Spinal cord (tissue), 10 donors: ENCODE measurements around the gene DYDC1. TPM values are rescaled to one million over a fixed set of nuclear protein-coding genes. Genes with fewer than 3 reads are reported as not detected.

Experiments
- DNase-seq, 6 donors: peaks; one replicate each; pipeline versions ENCODE4 v3.0.0 to v3.0.0-alpha.2; 2013 to 2015; ENCODE audit warnings: low spot score in 6 of 6, low read depth in 4 of 6
- H3K27ac ChIP-seq: one replicate; pipeline ENCODE4 v1.5.1; 2013; ENCODE audit warnings: low read depth, low read length, control low read depth
- H3K27me3 ChIP-seq: one replicate; pipeline ENCODE4 v1.6.1; 2013; ENCODE audit warnings: low read length; ENCODE audit not compliant: control insufficient read depth, insufficient read depth
- H3K36me3 ChIP-seq: one replicate; pipeline ENCODE4 v1.6.1; 2013; ENCODE audit warnings: low read length; ENCODE audit not compliant: control insufficient read depth, insufficient read depth
- H3K4me1 ChIP-seq: one replicate; pipeline ENCODE4 v1.6.1; 2013; ENCODE audit warnings: low read length; ENCODE audit not compliant: control insufficient read depth, insufficient read depth
- H3K4me3 ChIP-seq: one replicate; pipeline ENCODE4 v1.5.1; 2013; ENCODE audit warnings: low read depth, low read length, control low read depth
- H3K9me3 ChIP-seq: one replicate; pipeline ENCODE4 v1.6.1; 2013; ENCODE audit warnings: low read length; ENCODE audit not compliant: control insufficient read depth, insufficient read depth
- WGBS: methylation state at CpG from one replicate; pipeline ENCODE4 v1.1.5; 2013; ENCODE audit warnings: missing lambda C conversion rate; ENCODE audit not compliant: insufficient coverage; 5-methylcytosine and 5-hydroxymethylcytosine counted together
- polyA plus RNA-seq, 2 donors: library from polyadenylated mRNA; unstranded; fragments of 120-200 nt; gene quantifications; one replicate each; pipeline ENCODE4 v1.2.1, GENCODE V29; 2013; ENCODE audit not compliant: insufficient read length in 2 of 2
- total RNA-seq, 2 donors: library from RNA; depleted of rRNA in 1 of 2; stranded (reverse); fragments of 120-200 nt in 1 of 2; fragments of >200 nt in 1 of 2; gene quantifications; one replicate each; pipeline versions ENCODE4 v1.2.3 to v1.2.4, GENCODE V29; 2013 to 2014
- donor health status: healthy.

Gene DYDC1
- total and polyA plus RNA-seq, 4 donors: 0.35 to 1.4 (median 0.38) TPM; not detected in 1

DNA sequence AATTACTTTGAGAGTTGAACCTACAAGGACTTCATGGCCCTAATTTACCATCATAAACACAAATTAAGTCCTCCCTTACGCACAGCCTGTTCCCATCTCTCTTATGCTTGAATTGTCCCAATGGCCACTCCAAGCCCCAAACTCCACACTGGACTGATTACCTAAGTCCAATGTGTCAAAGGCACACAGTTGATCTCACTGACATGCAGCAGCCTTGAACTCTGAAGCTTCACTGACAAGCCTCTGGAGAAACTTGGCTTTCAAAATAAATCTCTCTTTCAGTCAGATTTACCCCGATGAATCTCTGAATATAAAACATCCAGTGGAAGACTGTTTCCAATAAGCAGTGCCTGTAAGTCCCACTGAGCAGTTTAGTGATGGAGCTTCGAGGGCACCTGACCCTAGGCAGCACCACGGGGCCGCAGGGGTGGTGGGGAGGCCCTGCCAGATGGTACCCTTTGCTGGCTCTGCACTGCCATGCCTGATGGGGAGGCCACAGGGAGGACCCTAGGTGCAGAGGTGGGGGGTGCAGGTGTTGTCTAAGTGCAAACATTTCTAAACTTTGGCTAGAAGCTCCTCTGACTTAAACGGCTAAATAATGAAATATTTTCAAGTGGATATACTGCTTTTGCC, 63.8 kb downstream of the DYDC1 start:
- H3K36me3 ChIP-seq: no peaks in the 10 kb centered on the region
- H3K4me3 ChIP-seq: no peak overlapping the region
- no peaks in the 10 kb centered on the region for H3K27me3 ChIP-seq
- DNase-seq: no peak
- WGBS: 93% methylated on average over 5 of the region's 6 CpGs
- H3K27ac ChIP-seq: no peak overlapping the region
- H3K4me1 ChIP-seq: no peaks in the 10 kb centered on the region
- H3K9me3 ChIP-seq: no peaks in the 10 kb centered on the region

DNA sequence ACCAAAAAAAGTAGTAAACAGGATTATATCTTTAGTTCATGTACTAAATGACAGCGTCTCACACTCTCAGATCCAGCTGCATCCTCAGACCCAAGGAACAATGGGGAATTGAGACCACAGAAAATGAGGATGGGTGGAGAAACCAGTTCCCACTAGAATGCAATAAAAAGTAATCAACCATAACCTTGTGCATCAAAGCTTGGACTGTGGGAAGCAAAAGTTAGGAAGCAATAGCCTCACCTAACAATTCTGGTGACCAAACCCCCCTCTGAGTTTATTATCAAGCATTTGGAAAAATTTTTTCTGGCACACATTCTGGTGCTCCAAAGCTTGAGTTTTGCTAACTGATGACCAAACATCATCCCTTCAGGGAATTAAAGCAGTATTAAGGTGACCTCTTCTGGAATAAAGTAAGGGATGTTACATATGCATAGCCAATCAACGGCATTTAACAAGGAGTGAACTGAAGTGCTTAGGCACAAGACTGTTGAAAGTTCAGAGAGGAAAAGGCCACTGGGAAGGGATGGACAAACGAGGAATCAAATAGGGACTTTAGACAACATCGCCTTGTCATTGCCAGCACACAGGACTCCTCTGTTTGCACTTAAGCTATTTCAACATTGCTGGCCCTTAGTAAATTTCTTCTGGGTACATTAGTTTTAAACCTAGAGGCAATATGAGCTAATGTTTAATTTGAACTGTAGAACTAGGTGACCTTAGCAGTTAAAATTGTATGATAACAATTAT, 65.9 kb downstream of the DYDC1 start:
- Histone ChIP-seq H3K9me3 (no peaks in the 10 kb centered on the region), H3K27me3 (no peaks in the 10 kb centered on the region), H3K36me3 (no peaks in the 10 kb centered on the region), H3K4me1 (no peaks in the 10 kb centered on the region), H3K4me3 (no peak overlapping the region), H3K27ac (no peak overlapping the region)
- 72% methylated on average over 2 of the region's 4 CpGs for WGBS
- no peak for DNase-seq

DNA sequence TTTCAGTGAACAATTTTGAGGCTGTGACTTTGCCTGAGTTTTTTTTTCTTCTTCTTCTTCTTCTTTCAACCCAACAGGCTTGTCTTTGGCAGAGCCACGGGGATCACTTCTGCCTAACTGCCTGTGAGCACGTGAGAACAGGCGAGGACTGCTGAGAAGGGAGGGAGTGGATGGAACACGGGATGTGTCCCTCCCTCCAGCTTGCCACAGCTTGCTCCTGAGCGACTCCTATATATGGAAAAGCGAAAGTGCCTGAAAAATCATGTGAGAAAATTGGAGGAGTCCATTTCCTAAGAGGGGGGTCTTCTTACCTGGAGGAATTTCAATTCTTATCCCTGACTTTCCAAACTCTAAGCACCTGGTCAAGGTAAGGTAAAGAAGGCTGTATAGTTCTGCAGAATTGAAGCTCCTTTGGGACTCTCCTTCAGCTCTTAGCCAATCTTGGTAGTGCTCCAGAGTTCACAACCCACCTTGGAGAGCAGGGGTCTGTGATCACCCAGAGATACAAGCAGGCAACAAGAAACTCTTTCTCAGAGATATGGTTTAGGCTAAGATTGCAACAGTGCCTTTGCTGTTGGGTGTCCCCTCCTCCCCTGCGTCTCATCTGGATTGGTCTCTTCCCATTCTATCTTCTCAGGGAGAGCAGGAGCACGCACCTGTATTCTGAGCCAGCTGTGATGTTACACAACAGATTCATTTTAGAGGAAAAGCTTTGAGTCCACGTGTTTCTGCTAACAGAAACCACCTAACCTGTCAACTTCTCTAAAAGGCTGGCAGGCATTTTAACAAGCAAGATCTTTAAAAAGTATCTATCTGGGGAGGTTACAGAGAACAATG, 66.9 kb downstream of the DYDC1 start, which contains the start of gene MAT1A:
TSS of gene MAT1A (minus strand) at position 208 of the 837 bp plus-strand sequence. CDS start 235 bp downstream, outside the sequence.
- Histone ChIP-seq H3K9me3 (no peaks in the 10 kb centered on the region), H3K36me3 (no peaks in the 10 kb centered on the region), H3K27ac (no peak within 1 kb of the TSS), H3K4me1 (no peaks in the 10 kb centered on the region), H3K4me3 (no peak within 1 kb of the TSS), H3K27me3 (no peaks in the 10 kb centered on the region)
- no peak for DNase-seq
- 25% methylated on average over 1 of the region's 9 CpGs for WGBS

DNA sequence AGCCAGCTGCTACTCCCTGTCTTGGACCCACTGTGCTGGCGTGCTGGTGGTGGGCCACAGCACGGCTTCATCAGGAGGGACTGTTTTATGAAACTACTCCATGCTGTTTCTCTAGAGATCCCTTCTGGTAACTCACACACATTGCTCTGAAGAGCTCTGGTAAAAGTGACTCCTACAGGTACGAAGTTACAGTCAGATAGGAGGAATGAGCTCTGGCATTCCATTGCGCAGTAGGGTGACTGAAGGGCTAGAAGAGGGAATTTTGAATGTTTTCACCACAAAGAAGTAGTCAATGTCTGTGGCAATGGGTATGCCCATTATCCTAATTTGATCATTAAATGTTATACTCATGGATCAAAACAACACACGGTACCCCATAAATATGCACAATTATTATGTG, 67.7 kb downstream of the DYDC1 start:
- no peak for DNase-seq
- H3K27ac ChIP-seq: no peak overlapping the region
- no peaks in the 10 kb centered on the region for H3K4me1 ChIP-seq
- no peaks in the 10 kb centered on the region for H3K27me3 ChIP-seq
- H3K9me3 ChIP-seq: no peaks in the 10 kb centered on the region
- WGBS: 100% methylated on average over 2 of the region's 5 CpGs
- no peaks in the 10 kb centered on the region for H3K36me3 ChIP-seq
- no peak overlapping the region for H3K4me3 ChIP-seq

Other genes with a start within 250 kb of the DYDC1 start
- gene PLAC9, start 224.0 kb downstream of the DYDC1 start, total RNA-seq: 10 to 100 TPM in 1 of 2 donors, 1 to 10 TPM in 1; 7.6 to 81.7 TPM
- gene PLAC9, start 224.0 kb downstream of the DYDC1 start, polyA plus RNA-seq: 10 to 100 TPM; 20.5 to 36.4 TPM
- gene ANXA11, start 151.2 kb downstream of the DYDC1 start, total RNA-seq: 10 to 100 TPM; 22.8 to 88.8 TPM
- 10 to 100 TPM; 19.0 to 28.9 TPM for gene ANXA11, start 151.2 kb downstream of the DYDC1 start, polyA plus RNA-seq
- under 1 TPM; 0.44 to 0.50 TPM for gene MAT1A, start 67.1 kb downstream of the DYDC1 start, total RNA-seq
- under 1 TPM; 0.39 to 0.70 TPM for gene MAT1A, start 67.1 kb downstream of the DYDC1 start, polyA plus RNA-seq
- 10 to 100 TPM in 1 of 2 donors, 1 to 10 TPM in 1; 3.1 to 11.8 TPM for gene DYDC2, start within 50 bp of the DYDC1 start, total RNA-seq
- gene DYDC2, start within 50 bp of the DYDC1 start, polyA plus RNA-seq: 10 to 100 TPM in 1 of 2 donors, 1 to 10 TPM in 1; 9.2 to 10.2 TPM
- 100 to 1,000 TPM in 1 of 2 donors, 10 to 100 TPM in 1; 69.7 to 124 TPM for gene PRXL2A, start 51.8 kb upstream of the DYDC1 start, total RNA-seq
- 100 to 1,000 TPM; 151 to 161 TPM for gene PRXL2A, start 51.8 kb upstream of the DYDC1 start, polyA plus RNA-seq
- gene TSPAN14, start 97.6 kb upstream of the DYDC1 start, total RNA-seq: 10 to 100 TPM; 19.8 to 38.7 TPM
- 10 to 100 TPM; 72.5 to 82.5 TPM for gene TSPAN14, start 97.6 kb upstream of the DYDC1 start, polyA plus RNA-seq
- under 1 TPM; 0.11 to 0.20 TPM for gene SH2D4B, start 181.1 kb upstream of the DYDC1 start, total RNA-seq
- gene SH2D4B, start 181.1 kb upstream of the DYDC1 start, polyA plus RNA-seq: under 1 TPM; 0.14 to 0.35 TPM